Keratinocyte (primary cell): ENCODE results near the gene DUSP18.

Source experiments
- EZH2 ChIP-seq: IDR thresholded peaks from one replicate; pipeline ENCODE4 v1.6.1; 2012; ENCODE audit warnings: inconsistent platforms, mild to moderate bottlenecking, low read length, moderate library complexity
- TF ChIP-seq, protein P1 (sequence below), 3 experiments: IDR thresholded peaks in 1 of 3; conservative IDR thresholded peaks in 1 of 3; optimal IDR thresholded peaks in 1 of 3; 2 replicates in 2 of 3; 3 replicates in 1 of 3; pipeline versions ENCODE3 to v1.5.1; 2011; ENCODE audit warnings: low read length in 3 of 3, mild to moderate bottlenecking in 3 of 3, moderate library complexity in 2 of 3, control low read depth in 1 of 3, inconsistent platforms in 1 of 3; ENCODE audit not compliant: insufficient read depth in 2 of 3; ENCODE audit errors: extremely low read depth in 1 of 3

DNA sequence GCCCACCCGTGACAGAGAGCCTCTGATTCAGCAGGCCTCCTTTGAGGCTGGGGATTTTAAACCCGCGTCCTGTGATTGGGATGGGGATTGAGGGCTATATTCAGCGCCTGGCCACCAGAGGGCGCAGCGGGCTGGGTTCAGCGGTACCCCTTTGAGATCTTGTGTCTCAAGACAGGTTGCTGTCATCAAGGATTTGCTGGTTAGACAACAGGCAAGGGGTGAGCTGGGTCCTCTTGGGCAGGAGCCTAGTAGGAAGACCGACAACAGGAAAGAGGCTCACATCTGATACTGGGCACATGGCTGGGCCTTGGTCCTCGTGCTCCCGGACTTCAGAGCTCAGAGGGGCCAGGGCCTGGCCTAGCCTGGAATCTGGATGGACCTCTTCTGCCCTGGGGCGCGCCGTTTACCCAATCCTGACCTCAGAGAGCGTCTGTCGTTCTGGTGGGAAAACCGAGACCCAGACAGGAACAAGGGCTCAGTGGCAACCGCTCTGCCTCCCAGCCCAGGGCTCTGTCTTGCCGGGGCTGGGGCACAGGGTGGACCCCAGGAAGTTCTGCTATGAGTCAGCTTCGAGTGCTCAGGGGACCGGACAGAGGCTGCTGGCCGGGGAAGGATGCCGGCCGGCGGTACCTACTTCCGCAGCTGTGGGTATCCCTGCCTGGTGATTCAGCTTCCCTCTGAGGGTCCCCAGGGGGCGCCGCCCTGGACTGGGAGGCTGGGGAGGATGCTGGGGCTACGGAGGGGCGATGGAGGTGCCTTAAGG, 33.0 kb downstream of the DUSP18 start:
- TF ChIP-seq, protein P1, sequence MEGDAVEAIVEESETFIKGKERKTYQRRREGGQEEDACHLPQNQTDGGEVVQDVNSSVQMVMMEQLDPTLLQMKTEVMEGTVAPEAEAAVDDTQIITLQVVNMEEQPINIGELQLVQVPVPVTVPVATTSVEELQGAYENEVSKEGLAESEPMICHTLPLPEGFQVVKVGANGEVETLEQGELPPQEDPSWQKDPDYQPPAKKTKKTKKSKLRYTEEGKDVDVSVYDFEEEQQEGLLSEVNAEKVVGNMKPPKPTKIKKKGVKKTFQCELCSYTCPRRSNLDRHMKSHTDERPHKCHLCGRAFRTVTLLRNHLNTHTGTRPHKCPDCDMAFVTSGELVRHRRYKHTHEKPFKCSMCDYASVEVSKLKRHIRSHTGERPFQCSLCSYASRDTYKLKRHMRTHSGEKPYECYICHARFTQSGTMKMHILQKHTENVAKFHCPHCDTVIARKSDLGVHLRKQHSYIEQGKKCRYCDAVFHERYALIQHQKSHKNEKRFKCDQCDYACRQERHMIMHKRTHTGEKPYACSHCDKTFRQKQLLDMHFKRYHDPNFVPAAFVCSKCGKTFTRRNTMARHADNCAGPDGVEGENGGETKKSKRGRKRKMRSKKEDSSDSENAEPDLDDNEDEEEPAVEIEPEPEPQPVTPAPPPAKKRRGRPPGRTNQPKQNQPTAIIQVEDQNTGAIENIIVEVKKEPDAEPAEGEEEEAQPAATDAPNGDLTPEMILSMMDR (optimal IDR thresholded peaks at IDR 0.05 in 1 of 3, IDR thresholded peaks at IDR 0.05 in 1 of 3, conservative IDR thresholded peaks at IDR 0.05 in 1 of 3; ENCODE audit: extremely low read depth in 1 of 3, insufficient read depth in 2 of 3, low read length in 3 of 3), result peak; percentile 94 to 97 (median 94)
- no peak for TF ChIP-seq EZH2
